K562 (cell line): ENCODE measurements around the gene C2CD2L. TPM values are rescaled to one million over a fixed set of nuclear protein-coding genes. Genes with fewer than 3 reads are reported as not detected.

Experiments
- BDP1 ChIP-seq: IDR thresholded peaks from 3 replicates; pipeline ENCODE4 v1.6.1; 2011; ENCODE audit not compliant: insufficient read length, insufficient read depth
- CAMTA2 ChIP-seq: fragments of 250-450 bp; sonication (Bioruptor Pico); conservative IDR thresholded peaks from 2 replicates; pipeline ENCODE4 v1.5.1; 2022
- ESRRB ChIP-seq: fragments of 250-450 bp; sonication (Bioruptor Pico); IDR thresholded peaks from 2 replicates; pipeline ENCODE4 v1.5.0; 2020; ENCODE audit warnings: mild to moderate bottlenecking, moderate library complexity, borderline replicate concordance
- ETV5 ChIP-seq: sonication (generic); formaldehyde crosslinking; IDR thresholded peaks from 2 replicates; pipeline ENCODE4 v1.4.0; 2020; ENCODE audit warnings: low read depth, mild to moderate bottlenecking, missing genetic modification reagents
- GTF2A2 ChIP-seq: IDR thresholded peaks from 2 replicates; pipeline ENCODE4 v1.6.1; 2016; ENCODE audit warnings: mild to moderate bottlenecking, missing genetic modification characterization, missing compliant biosample characterization
- JUNB ChIP-seq: fragments of 450-650 bp; formaldehyde crosslinking; conservative IDR thresholded peaks from 2 replicates; pipeline ENCODE4 v1.4.0; 2020; ENCODE audit warnings: mild to moderate bottlenecking
- KHSRP ChIP-seq: fragments of 450-650 bp; IDR thresholded peaks from 2 replicates; pipeline ENCODE4 v1.6.1; 2017
- KLF1 ChIP-seq: fragments of 450-650 bp; IDR thresholded peaks from 2 replicates; pipeline ENCODE4 v1.6.1; 2016; ENCODE audit warnings: missing genetic modification characterization, missing compliant biosample characterization
- MAFF ChIP-seq: IDR thresholded peaks from 2 replicates; pipeline ENCODE4 v1.6.1; 2012; ENCODE audit warnings: low read length, improper control_type of control experiment
- MEF2A ChIP-seq: IDR thresholded peaks from 2 replicates; pipeline ENCODE4 v1.6.1; 2011; ENCODE audit warnings: low read depth, mild to moderate bottlenecking, low read length, moderate library complexity; ENCODE audit not compliant: control insufficient read depth
- MLLT1 ChIP-seq, 2 experiments: fragments of 450-650 bp; IDR thresholded peaks; 2 replicates each; pipeline ENCODE4 v1.6.1; 2016
- NFATC3 ChIP-seq: fragments of 450-650 bp; IDR thresholded peaks from 2 replicates; pipeline ENCODE4 v1.6.1; 2017; ENCODE audit warnings: mild to moderate bottlenecking
- NFIC ChIP-seq: fragments of 450-650 bp; IDR thresholded peaks from 2 replicates; pipeline ENCODE4 v1.6.1; 2017; ENCODE audit warnings: mild to moderate bottlenecking, inconsistent platforms
- NR2C1 ChIP-seq, 2 experiments: fragments of 450-650 bp; IDR thresholded peaks; 2 replicates each; pipeline ENCODE4 v1.6.1; 2017; ENCODE audit warnings: mild to moderate bottlenecking in 2 of 2, antibody characterized with exemption in 1 of 2, inconsistent platforms in 1 of 2, missing compliant biosample characterization in 1 of 2, missing genetic modification characterization in 1 of 2
- NR3C1 ChIP-seq: sonication (generic); formaldehyde crosslinking; IDR thresholded peaks from 2 replicates; pipeline ENCODE4 v1.8.1; 2022; ENCODE audit warnings: missing genetic modification reagents
- NUFIP1 ChIP-seq: fragments of 450-650 bp; IDR thresholded peaks from 2 replicates; pipeline ENCODE4 v1.6.1; 2018; ENCODE audit not compliant: partially characterized antibody
- PCBP2 ChIP-seq: fragments of 200-400 bp; formaldehyde crosslinking; IDR thresholded peaks from 2 replicates; pipeline ENCODE4 v1.6.1; 2018; ENCODE audit warnings: low read length, low read depth, mild to moderate bottlenecking, moderate library complexity; ENCODE audit not compliant: poor library complexity, severe bottlenecking
- RBM34 ChIP-seq: fragments of 200-400 bp; formaldehyde crosslinking; IDR thresholded peaks from 2 replicates; pipeline ENCODE4 v1.6.1; 2018; ENCODE audit warnings: low read length, borderline replicate concordance; ENCODE audit not compliant: insufficient read depth
- RFX7 ChIP-seq: fragments of 250-450 bp; sonication (Bioruptor Pico); IDR thresholded peaks from 2 replicates; pipeline ENCODE4 v1.5.1; 2021; ENCODE audit warnings: mild to moderate bottlenecking
- SIRT6 ChIP-seq: IDR thresholded peaks from one replicate; pipeline ENCODE4 v1.6.1; 2012; ENCODE audit warnings: low read depth, mild to moderate bottlenecking, control low read depth, inconsistent platforms, low read length, moderate library complexity
- SMAD1 ChIP-seq: fragments of 150-350 bp; IDR thresholded peaks from 2 replicates; pipeline ENCODE4 v1.6.1; 2014; ENCODE audit warnings: low read length, low read depth; ENCODE audit not compliant: partially characterized antibody
- ZBTB7A ChIP-seq: IDR thresholded peaks from 2 replicates; pipeline ENCODE4 v1.6.1; 2011; ENCODE audit warnings: low read depth, mild to moderate bottlenecking, low read length, moderate library complexity, borderline replicate concordance; ENCODE audit not compliant: control insufficient read depth
- ZNF24 ChIP-seq: fragments of 450-650 bp; IDR thresholded peaks from 2 replicates; pipeline ENCODE4 v1.6.1; 2016
- ZNF511 ChIP-seq: sonication (generic); formaldehyde crosslinking; IDR thresholded peaks from 2 replicates; pipeline ENCODE4 v1.8.0; 2022; ENCODE audit warnings: mild to moderate bottlenecking, missing genetic modification reagents
- polyA plus RNA-seq, 8 experiments: library from polyadenylated mRNA; depleted of rRNA in 4 of 8; stranded (reverse) in 5 of 8; unstranded in 3 of 8; fragments of >200 nt; fragmentation: Nextera tagmentation in 2 of 8; fragmentation: Illumina TruSeq in 1 of 8; extraction: Ambion mirVana in 2 of 8; extraction: Trizol in 1 of 8; gene quantifications; 2 replicates each; pipeline versions ENCODE4 v1.2.1 to v1.2.3, GENCODE V29; 2011 to 2014; ENCODE audit warnings: inconsistent platforms in 1 of 8, missing spikeins in 1 of 8
- total RNA-seq, 7 experiments: library from RNA; depleted of rRNA in 6 of 7; stranded (reverse); fragments of >200 nt in 6 of 7; fragmentation: Illumina TruSeq in 2 of 7; extraction: Trizol in 2 of 7; gene quantifications; 2 replicates each; pipeline versions ENCODE4 v1.2.1 to v1.2.3, GENCODE V29; 2011 to 2021; ENCODE audit warnings: low replicate concordance in 1 of 7

The C2CD2L gene
- total and polyA plus RNA-seq, 9 of the 15 experiments (the other 6 are each of a cell fraction or from before 2014, with no cell fraction given), result 0.66 to 41.2 (median 14.8) TPM

GRCh38 chr11:119095066-119095880 lies 11.9 kb upstream of the C2CD2L start (continued):
- 0 out of 2 replicates have a peak, but pooled peaks have one; percentile 8 for TF ChIP-seq ZNF24
- TF ChIP-seq KLF1 (tag), result no peak
- TF ChIP-seq KHSRP, result no peak
- TF ChIP-seq ESRRB (CRISPR knock-in tag), result peak; percentile 52; the same call in 1 of the 2 replicates
- no peak for TF ChIP-seq NFATC3
- TF ChIP-seq NUFIP1, result no peak
- TF ChIP-seq NFIC, result peak; percentile 78
- no peak for TF ChIP-seq MAFF
- TF ChIP-seq JUNB (CRISPR knock-in tag), result no peak
- peak; percentile 91 for TF ChIP-seq PCBP2
- TF ChIP-seq SMAD1, result peak; percentile 98
- 0 out of 2 replicates have a peak, but pooled peaks have one; percentile 65 for TF ChIP-seq RBM34
- TF ChIP-seq MLLT1 (IDR thresholded peaks at IDR 0.05), result peak; percentile 79 to 86
- TF ChIP-seq SIRT6, result peak; percentile 6
- TF ChIP-seq MEF2A, result no peak
- 0 out of 2 replicates have a peak, but pooled peaks have one; percentile 35 for TF ChIP-seq NR2C1 (IDR thresholded peaks at IDR 0.05)
- no peak for TF ChIP-seq NR2C1 (tag; IDR thresholded peaks at IDR 0.05)
- TF ChIP-seq ZNF511 (CRISPR knock-in tag), result peak; percentile 90
- peak; percentile 97 for TF ChIP-seq GTF2A2 (tag)
- no peak for TF ChIP-seq BDP1
- TF ChIP-seq ZBTB7A, result no peak; the same call in 1 of the 2 replicates
- peak; percentile 80 for TF ChIP-seq ETV5 (CRISPR knock-in tag)
- peak; percentile 91 for TF ChIP-seq NR3C1 (CRISPR knock-in tag)
- peak; percentile 46; the same call in 1 of the 2 replicates for TF ChIP-seq CAMTA2 (CRISPR knock-in tag)
- TF ChIP-seq RFX7 (CRISPR knock-in tag), result no peak
